Parathyroid adenoma (tissue), 2 donors: Measurements from ENCODE around the gene HOXD11.

Source experiments
- H2AFZ ChIP-seq: fragments of 300-600 bp; sonication (generic); one replicate; pipeline ENCODE4 v1.7.0; 2017; ENCODE audit warnings: antibody characterized with exemption, mild to moderate bottlenecking
- H3K27ac ChIP-seq: fragments of 300-600 bp; sonication (generic); one replicate; pipeline ENCODE4 v1.7.0; 2017
- H3K27me3 ChIP-seq: fragments of 300-600 bp; sonication (generic); one replicate; pipeline ENCODE4 v1.7.0; 2017; ENCODE audit warnings: low read length; ENCODE audit not compliant: control insufficient read depth, insufficient read depth
- H3K36me3 ChIP-seq: fragments of 300-600 bp; sonication (generic); one replicate; pipeline ENCODE4 v1.7.0; 2017; ENCODE audit warnings: low read length; ENCODE audit not compliant: control insufficient read depth, insufficient read depth
- H3K4me1 ChIP-seq: fragments of 300-600 bp; sonication (generic); one replicate; pipeline ENCODE4 v1.7.0; 2017; ENCODE audit warnings: control low read depth
- H3K4me2 ChIP-seq: fragments of 300-600 bp; sonication (generic); one replicate; pipeline ENCODE4 v1.7.0; 2017; ENCODE audit warnings: low read length
- H3K4me3 ChIP-seq: fragments of 300-600 bp; sonication (generic); one replicate; pipeline ENCODE4 v1.7.0; 2017; ENCODE audit warnings: low read depth, low read length
- H3K79me2 ChIP-seq: fragments of 300-600 bp; sonication (generic); one replicate; pipeline ENCODE4 v1.7.0; 2017; ENCODE audit warnings: control low read depth
- H3K9ac ChIP-seq: fragments of 300-600 bp; sonication (generic); one replicate; pipeline ENCODE4 v1.7.0; 2017; ENCODE audit warnings: mild to moderate bottlenecking
- H3K9me3 ChIP-seq: fragments of 300-600 bp; sonication (generic); one replicate; pipeline ENCODE4 v1.7.0; 2017; ENCODE audit warnings: low read length; ENCODE audit not compliant: control insufficient read depth
- TF ChIP-seq, protein P1 (sequence below): fragments of 300-600 bp; sonication (generic); IDR thresholded peaks from one replicate; pipeline ENCODE4 v1.7.0; 2017; ENCODE audit warnings: antibody characterized with exemption, mild to moderate bottlenecking
- donor health status: primary hyperparathyroidism.

HOXD11 gene

DNA sequence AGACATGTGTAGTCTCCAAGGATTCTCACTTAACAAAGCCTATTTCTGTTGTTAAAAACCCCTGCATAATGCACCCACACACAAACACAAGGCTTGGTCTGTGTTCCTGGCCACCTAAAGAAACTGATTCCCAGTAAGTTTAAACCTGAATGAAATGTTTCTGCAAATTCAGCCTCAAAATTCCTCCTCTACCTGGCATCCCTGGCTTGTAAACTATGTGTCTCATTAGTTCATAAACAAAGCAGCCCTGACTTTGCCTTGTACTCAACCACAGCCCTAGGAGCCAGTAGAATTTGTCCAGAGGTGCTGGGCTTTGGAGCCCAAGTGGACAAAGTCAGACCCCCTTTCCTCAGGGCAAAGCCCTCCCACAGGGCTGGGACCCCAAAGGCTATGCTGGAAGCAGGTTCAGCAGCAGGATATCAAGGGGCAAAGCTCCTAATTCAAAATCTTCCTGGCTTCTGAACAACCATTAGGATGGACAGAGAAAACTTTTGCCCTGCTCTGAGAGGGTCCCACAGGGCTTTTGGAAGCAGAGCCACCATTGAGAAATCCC lies 17.2 kb upstream of the HOXD11 start:
- H3K4me3 ChIP-seq: no peak overlapping the region
- no peaks in the 10 kb centered on the region for H3K4me1 ChIP-seq
- TF ChIP-seq, protein P1, sequence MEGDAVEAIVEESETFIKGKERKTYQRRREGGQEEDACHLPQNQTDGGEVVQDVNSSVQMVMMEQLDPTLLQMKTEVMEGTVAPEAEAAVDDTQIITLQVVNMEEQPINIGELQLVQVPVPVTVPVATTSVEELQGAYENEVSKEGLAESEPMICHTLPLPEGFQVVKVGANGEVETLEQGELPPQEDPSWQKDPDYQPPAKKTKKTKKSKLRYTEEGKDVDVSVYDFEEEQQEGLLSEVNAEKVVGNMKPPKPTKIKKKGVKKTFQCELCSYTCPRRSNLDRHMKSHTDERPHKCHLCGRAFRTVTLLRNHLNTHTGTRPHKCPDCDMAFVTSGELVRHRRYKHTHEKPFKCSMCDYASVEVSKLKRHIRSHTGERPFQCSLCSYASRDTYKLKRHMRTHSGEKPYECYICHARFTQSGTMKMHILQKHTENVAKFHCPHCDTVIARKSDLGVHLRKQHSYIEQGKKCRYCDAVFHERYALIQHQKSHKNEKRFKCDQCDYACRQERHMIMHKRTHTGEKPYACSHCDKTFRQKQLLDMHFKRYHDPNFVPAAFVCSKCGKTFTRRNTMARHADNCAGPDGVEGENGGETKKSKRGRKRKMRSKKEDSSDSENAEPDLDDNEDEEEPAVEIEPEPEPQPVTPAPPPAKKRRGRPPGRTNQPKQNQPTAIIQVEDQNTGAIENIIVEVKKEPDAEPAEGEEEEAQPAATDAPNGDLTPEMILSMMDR: no peak

DNA sequence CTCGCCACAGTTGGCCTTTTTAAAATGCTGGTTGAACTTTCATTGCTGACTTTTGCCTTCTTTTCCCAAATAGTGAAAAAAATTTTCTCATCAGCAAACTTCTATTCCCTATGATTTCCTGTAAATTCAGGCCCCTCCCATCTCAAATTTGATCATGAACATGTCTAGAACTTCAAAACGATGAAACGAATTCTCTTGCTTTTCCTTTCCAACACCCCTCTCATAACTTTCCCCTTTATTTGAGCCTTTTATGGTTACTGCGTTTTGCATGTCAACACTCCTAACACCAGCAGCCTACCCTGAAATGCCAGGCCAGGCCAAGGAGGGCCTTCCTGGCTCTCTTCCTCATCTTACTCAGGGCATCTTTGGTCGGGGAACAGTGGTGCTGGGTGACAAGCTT lies 16.2 kb upstream of the HOXD11 start:
- Histone ChIP-seq H3K27ac (no peak overlapping the region), H3K36me3 (no peaks in the 10 kb centered on the region), H3K4me3 (no peak overlapping the region), H3K79me2 (no peaks in the 10 kb centered on the region), H3K9ac (no peak overlapping the region), H3K4me2 (no peak overlapping the region), H3K4me1 (no peaks in the 10 kb centered on the region), H2AFZ (no peak overlapping the region), H3K27me3 (peaks cover 30% of the 10 kb centered on the region), H3K9me3 (no peaks in the 10 kb centered on the region)
- TF ChIP-seq, protein P1: no peak

More for the DNA sequence above, 17.2 kb upstream of the HOXD11 start:
- H3K9ac ChIP-seq: no peak overlapping the region
- no peaks in the 10 kb centered on the region for H3K9me3 ChIP-seq
- no peaks in the 10 kb centered on the region for H3K36me3 ChIP-seq
- H2AFZ ChIP-seq: no peak overlapping the region
- no peaks in the 10 kb centered on the region for H3K79me2 ChIP-seq
- H3K4me2 ChIP-seq: no peak overlapping the region
- peaks cover 34% of the 10 kb centered on the region for H3K27me3 ChIP-seq
- H3K27ac ChIP-seq: no peak overlapping the region

DNA sequence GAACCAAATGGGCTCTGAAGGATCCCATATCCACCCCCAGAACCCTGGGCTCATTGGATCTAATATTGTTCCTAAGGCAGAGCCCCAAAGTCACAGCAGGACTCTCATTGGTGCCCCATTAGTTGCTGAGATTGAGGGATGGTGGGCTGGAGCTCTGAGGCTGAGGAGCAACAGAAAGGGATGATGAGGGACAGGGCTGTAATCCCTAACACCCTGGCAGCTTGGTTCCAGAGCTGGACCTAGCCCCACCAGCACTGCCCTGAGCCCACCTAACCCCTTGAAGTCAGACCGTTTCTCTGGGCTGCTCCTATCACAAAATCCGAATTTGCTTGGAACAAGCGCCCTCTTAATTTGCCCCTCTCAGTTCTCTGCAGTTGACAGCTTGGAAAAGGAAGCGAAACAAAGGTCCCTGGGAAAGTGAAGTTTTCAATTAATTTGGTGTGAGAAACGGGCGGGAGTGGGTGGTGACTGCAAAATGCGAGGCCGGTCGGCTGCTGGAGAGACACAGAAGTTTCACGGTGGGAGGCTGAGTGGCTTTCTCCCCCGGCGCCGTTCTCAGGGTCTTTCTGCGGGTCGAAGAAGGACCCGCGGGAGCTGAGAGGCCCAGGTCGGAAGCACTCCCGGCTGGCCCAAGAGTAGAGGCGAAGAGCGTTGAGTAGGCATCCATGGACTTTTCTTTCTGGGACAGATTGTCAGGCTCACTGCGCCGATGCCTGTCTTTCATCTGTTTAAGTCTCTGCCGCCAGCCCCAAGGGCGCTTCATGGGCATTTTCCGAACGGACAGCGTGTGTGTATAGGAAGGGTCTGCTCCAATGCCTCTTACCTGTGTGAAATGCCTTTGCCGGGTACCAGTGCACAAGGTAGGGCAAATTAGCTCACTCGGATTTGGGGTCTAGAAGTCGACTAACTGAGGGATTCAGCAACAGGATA lies 15.5 kb upstream of the HOXD11 start:
- Histone ChIP-seq H3K4me3 (no peak overlapping the region), H3K36me3 (no peaks in the 10 kb centered on the region), H3K27ac (no peak overlapping the region), H3K9me3 (no peaks in the 10 kb centered on the region), H3K79me2 (no peaks in the 10 kb centered on the region), H2AFZ (no peak overlapping the region), H3K9ac (no peak overlapping the region), H3K4me1 (no peaks in the 10 kb centered on the region), H3K4me2 (no peak overlapping the region), H3K27me3 (peaks cover 31% of the 10 kb centered on the region)
- TF ChIP-seq, protein P1: no peak

DNA sequence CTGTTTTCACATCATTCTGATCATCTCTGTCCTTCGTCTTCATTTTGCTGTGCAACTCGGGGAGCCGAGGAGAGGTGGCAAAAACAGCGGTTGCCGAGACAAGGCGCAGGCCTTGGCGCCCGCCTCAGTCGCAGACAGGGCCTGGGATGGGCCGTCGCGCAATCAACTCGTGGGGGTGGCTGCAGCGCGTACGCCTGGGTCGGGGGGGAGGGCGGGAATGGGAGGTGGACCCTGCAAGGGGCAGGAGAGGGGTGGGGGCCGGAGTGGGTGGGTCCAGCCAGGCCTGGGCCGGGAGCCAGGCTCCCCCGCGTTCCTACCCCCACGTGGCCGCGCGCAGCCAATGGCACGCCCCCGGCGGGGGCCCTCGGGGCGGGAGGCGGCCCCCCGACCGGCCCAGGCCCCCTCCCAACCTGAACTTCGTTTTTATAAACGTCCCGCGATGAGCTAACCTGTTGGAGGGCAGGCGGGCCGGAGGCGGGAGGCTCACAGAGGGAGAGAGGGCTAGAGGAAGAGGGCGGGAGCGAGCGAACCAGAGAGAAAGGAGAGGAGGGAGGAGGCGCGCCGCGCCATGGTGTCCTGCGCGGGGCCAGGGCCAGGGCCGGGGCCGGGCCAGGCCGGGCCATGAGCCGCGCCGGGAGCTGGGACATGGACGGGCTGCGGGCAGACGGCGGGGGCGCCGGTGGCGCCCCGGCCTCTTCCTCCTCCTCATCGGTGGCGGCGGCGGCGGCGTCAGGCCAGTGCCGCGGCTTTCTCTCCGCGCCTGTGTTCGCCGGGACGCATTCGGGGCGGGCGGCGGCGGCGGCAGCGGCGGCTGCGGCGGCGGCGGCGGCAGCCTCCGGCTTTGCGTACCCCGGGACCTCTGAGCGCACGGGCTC lies 14.6 kb upstream of the HOXD11 start, which contains the start of gene HOXD13:
Gene HOXD13 (plus strand): TSS at position 452 of the 875 bp plus-strand sequence. CDS start 170 bp downstream, at position 622.
- no peak within 1 kb of the TSS for H2AFZ ChIP-seq
- TF ChIP-seq, protein P1: no peak
- no peak within 1 kb of the TSS for H3K27ac ChIP-seq
- H3K36me3 ChIP-seq: no peaks in the 10 kb centered on the region
- no peak within 1 kb of the TSS for H3K4me3 ChIP-seq
- H3K4me1 ChIP-seq: no peaks in the 10 kb centered on the region
- no peak within 1 kb of the TSS for H3K9ac ChIP-seq
- H3K27me3 ChIP-seq: peaks cover 30% of the 10 kb centered on the region
- H3K4me2 ChIP-seq: no peak within 1 kb of the TSS
- no peaks in the 10 kb centered on the region for H3K9me3 ChIP-seq
- H3K79me2 ChIP-seq: no peaks in the 10 kb centered on the region
